Liver (tissue), 3 donors: Measurements from ENCODE around the gene CWC25.

ENCODE experiments used
- EGR1 ChIP-seq, 2 donors: IDR thresholded peaks; 2 replicates each; pipeline ENCODE4 v1.6.1; 2016 to 2018; ENCODE audit warnings: antibody characterized with exemption in 2 of 2, low read depth in 2 of 2
- FOXA1 ChIP-seq: IDR thresholded peaks from 2 replicates; pipeline ENCODE4 v1.6.1; 2016; ENCODE audit warnings: antibody characterized with exemption
- GABPA ChIP-seq, 2 donors: IDR thresholded peaks in 1 of 2; conservative IDR thresholded peaks in 1 of 2; 2 replicates each; pipeline ENCODE4 v1.6.1; 2016; ENCODE audit warnings: antibody characterized with exemption in 2 of 2, mild to moderate bottlenecking in 1 of 2, moderate library complexity in 1 of 2
- JUND ChIP-seq, 2 donors: IDR thresholded peaks; 2 replicates each; pipeline ENCODE4 v1.6.1; 2016; ENCODE audit warnings: antibody characterized with exemption in 2 of 2
- RXRA ChIP-seq, 2 donors: IDR thresholded peaks; 2 replicates each; pipeline ENCODE4 v1.6.1; 2017 to 2018; ENCODE audit warnings: antibody characterized with exemption in 2 of 2, mild to moderate bottlenecking in 1 of 2
- SP1 ChIP-seq: IDR thresholded peaks from 2 replicates; pipeline ENCODE4 v1.6.1; 2018; ENCODE audit warnings: antibody characterized with exemption, mild to moderate bottlenecking
- TAF1 ChIP-seq: conservative IDR thresholded peaks from 2 replicates; pipeline ENCODE4 v1.6.1; 2016; ENCODE audit warnings: antibody characterized with exemption, mild to moderate bottlenecking
- TF ChIP-seq, protein P1 (sequence below): IDR thresholded peaks from 2 replicates; pipeline ENCODE4 v1.6.1; 2016; ENCODE audit warnings: antibody characterized with exemption
- TF ChIP-seq, protein P2 (sequence below): fragments of 150-350 bp; IDR thresholded peaks from 2 replicates; pipeline ENCODE4 v1.5.1; 2017; ENCODE audit warnings: improper control_type of control experiment, low read depth, low read length; ENCODE audit not compliant: missing input control
- TF ChIP-seq, protein P3 (sequence below): IDR thresholded peaks from 2 replicates; pipeline ENCODE4 v1.6.1; 2016; ENCODE audit warnings: antibody characterized with exemption
- TF ChIP-seq, protein P4 (sequence below): IDR thresholded peaks from 2 replicates; pipeline ENCODE4 v1.6.1; 2016; ENCODE audit warnings: antibody characterized with exemption
- donor health status: healthy.
- donor health status: healthy.

DNA sequence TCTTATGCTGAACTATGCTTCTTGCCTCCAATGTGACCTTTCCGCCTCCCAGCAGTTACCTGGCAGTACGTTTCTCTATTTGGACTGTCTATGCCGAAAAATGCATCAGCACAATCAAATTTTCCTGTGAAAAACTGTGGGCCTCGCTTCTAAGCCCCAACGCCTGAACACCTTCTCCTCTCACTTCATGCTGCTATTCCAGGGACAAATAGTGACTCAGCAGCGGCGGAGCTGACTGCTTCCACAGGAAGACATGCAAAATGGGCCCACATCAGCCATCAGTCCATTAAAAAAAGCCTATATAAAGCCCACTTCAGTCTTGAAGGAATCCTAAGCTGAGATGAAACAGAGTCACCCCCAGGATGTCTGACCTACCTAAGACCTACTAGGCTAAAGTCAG lies 15.3 kb downstream of the CWC25 start:
- TF ChIP-seq, protein P1, sequence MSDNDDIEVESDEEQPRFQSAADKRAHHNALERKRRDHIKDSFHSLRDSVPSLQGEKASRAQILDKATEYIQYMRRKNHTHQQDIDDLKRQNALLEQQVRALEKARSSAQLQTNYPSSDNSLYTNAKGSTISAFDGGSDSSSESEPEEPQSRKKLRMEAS, result no peak
- TF ChIP-seq, protein P2, sequence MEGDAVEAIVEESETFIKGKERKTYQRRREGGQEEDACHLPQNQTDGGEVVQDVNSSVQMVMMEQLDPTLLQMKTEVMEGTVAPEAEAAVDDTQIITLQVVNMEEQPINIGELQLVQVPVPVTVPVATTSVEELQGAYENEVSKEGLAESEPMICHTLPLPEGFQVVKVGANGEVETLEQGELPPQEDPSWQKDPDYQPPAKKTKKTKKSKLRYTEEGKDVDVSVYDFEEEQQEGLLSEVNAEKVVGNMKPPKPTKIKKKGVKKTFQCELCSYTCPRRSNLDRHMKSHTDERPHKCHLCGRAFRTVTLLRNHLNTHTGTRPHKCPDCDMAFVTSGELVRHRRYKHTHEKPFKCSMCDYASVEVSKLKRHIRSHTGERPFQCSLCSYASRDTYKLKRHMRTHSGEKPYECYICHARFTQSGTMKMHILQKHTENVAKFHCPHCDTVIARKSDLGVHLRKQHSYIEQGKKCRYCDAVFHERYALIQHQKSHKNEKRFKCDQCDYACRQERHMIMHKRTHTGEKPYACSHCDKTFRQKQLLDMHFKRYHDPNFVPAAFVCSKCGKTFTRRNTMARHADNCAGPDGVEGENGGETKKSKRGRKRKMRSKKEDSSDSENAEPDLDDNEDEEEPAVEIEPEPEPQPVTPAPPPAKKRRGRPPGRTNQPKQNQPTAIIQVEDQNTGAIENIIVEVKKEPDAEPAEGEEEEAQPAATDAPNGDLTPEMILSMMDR, result no peak
- TF ChIP-seq, protein P3, sequence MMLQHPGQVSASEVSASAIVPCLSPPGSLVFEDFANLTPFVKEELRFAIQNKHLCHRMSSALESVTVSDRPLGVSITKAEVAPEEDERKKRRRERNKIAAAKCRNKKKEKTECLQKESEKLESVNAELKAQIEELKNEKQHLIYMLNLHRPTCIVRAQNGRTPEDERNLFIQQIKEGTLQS, result no peak
- TF ChIP-seq GABPA (IDR thresholded peaks at IDR 0.05 in 1 of 2, conservative IDR thresholded peaks at IDR 0.05 in 1 of 2) (no peak), FOXA1 (no peak), EGR1 (IDR thresholded peaks at IDR 0.05; ENCODE audit: low read depth in 2 of 2) (no peak), JUND (IDR thresholded peaks at IDR 0.05) (no peak), SP1 (no peak), TAF1 (no peak), RXRA (IDR thresholded peaks at IDR 0.05) (no peak)
- TF ChIP-seq, protein P4, sequence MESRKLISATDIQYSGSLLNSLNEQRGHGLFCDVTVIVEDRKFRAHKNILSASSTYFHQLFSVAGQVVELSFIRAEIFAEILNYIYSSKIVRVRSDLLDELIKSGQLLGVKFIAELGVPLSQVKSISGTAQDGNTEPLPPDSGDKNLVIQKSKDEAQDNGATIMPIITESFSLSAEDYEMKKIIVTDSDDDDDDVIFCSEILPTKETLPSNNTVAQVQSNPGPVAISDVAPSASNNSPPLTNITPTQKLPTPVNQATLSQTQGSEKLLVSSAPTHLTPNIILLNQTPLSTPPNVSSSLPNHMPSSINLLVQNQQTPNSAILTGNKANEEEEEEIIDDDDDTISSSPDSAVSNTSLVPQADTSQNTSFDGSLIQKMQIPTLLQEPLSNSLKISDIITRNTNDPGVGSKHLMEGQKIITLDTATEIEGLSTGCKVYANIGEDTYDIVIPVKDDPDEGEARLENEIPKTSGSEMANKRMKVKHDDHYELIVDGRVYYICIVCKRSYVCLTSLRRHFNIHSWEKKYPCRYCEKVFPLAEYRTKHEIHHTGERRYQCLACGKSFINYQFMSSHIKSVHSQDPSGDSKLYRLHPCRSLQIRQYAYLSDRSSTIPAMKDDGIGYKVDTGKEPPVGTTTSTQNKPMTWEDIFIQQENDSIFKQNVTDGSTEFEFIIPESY, result no peak
